NB4 (cell line): ENCODE results near the gene VASN.
"Not testable (repeated sequence)": the region's sequence is repeated elsewhere in the genome, so short reads cannot be mapped to it uniquely, and the experiment has no call there.

Experiments
- CTCF ChIP-seq: IDR thresholded peaks from one replicate; pipeline ENCODE4 v1.5.1; 2012; ENCODE audit warnings: low read depth, low read length
- MYC ChIP-seq: IDR thresholded peaks from 2 replicates; pipeline ENCODE4 v1.6.1; 2011; ENCODE audit warnings: low read depth, low read length
- POLR2A ChIP-seq: IDR thresholded peaks from 2 replicates; pipeline ENCODE4 v1.6.1; 2011; ENCODE audit warnings: mild to moderate bottlenecking; ENCODE audit not compliant: insufficient read length; ENCODE audit errors: extremely low read depth
- TF ChIP-seq, protein P1 (sequence below): IDR thresholded peaks from 2 replicates; pipeline ENCODE4 v1.6.1; 2011; ENCODE audit warnings: low read depth, low read length

DNA sequence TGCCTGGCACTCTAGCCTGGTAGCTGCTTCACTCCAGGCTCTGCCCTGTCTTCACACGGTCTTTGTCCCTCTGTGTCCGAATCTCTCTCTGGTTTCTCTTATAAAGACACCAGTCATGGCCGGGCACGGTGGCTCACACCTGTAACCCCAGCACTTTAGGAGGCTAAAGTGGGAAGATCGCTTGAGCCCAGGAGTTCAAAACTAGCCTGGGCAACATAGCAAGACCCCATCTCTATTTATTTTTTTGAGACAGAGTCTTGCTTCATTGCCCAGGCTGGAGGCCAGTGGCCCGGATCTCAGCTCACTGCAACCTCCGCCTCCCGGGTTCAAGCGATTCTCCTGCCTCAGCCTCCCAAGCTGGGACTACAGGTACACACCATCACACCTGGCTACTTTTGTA, 37.9 kb upstream of the VASN start:
- not testable (repeated sequence) for TF ChIP-seq CTCF, POLR2A, MYC
- TF ChIP-seq, protein P1, sequence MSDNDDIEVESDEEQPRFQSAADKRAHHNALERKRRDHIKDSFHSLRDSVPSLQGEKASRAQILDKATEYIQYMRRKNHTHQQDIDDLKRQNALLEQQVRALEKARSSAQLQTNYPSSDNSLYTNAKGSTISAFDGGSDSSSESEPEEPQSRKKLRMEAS: not testable (repeated sequence)
